Measurements from ENCODE around the gene ESF1.

GRCh38 chr20:13831476-13831875 lies 46.8 kb upstream of the ESF1 start:
- TF ChIP-seq CTCF (IDR thresholded peaks at IDR 0.05) (no peak), POLR2AphosphoS5 (IDR thresholded peaks at IDR 0.05; ENCODE audit: insufficient read depth in 1 of 2, low read depth in 1 of 2) (no peak), POLR2A (IDR thresholded peaks at IDR 0.05) (no peak)

Measured in vagina (tissue), 2 donors.